HK-2 (cell line): Measurements from ENCODE around the gene UTP25.
"Not testable (repeated sequence)": the region's sequence is repeated elsewhere in the genome, so short reads cannot be mapped to it uniquely, and the experiment has no call there.

Experiments used
- DNase-seq: peaks from one replicate; pipeline ENCODE4 v3.0.0-alpha.2; 2018; ENCODE audit not compliant: unreplicated experiment

Gene UTP25

GRCh38 chr1:209896346-209896745 lies 68.6 kb downstream of the UTP25 start:
- no peak for DNase-seq

- DNase-seq: not testable (repeated sequence)
Observed at GRCh38 chr1:209898271-209898670, 70.5 kb downstream of the UTP25 start.

- not testable (repeated sequence) for DNase-seq
Observed at GRCh38 chr1:209898851-209899250, 71.1 kb downstream of the UTP25 start.

GRCh38 chr1:209899948-209900347 lies 72.2 kb downstream of the UTP25 start:
- DNase-seq: no peak

- peak; percentile 74 for DNase-seq
Observed at GRCh38 chr1:209900734-209901133, 73.0 kb downstream of the UTP25 start.

GRCh38 chr1:209901211-209901610 lies 73.4 kb downstream of the UTP25 start:
- DNase-seq: no peak

- not testable (repeated sequence) for DNase-seq
Observed at GRCh38 chr1:209904774-209905173, 77.0 kb downstream of the UTP25 start.
